Activated naive CD4-positive, alpha-beta T cell treated with anti-CD3 and anti-CD28 coated beads, Interleukin-2, amount 10 ng/mL, durations not matched to agents 7 days and 5 days (primary cell): ENCODE measurements around the gene GRIA1.

ENCODE experiments used
- CTCF ChIA-PET: fragments of 350-600 bp; sonication (Branson Sonifier 250); formaldehyde crosslinking; loops from one replicate; lab custom pipeline; 2021; ENCODE audit warnings: antibody characterized with exemption; lab: Charles Lee
- DNase-seq: peaks from one replicate; pipeline ENCODE4 v3.0.0-alpha.2; 2020
- H3K27ac Mint-ChIP-seq: one replicate; pipeline ENCODE4 v1.8.0; 2021; ENCODE audit warnings: mild to moderate bottlenecking, moderate library complexity, mixed read lengths
- H3K27me3 Mint-ChIP-seq: one replicate; pipeline ENCODE4 v1.8.0; 2021; ENCODE audit warnings: mild to moderate bottlenecking, mixed read lengths
- H3K36me3 Mint-ChIP-seq: one replicate; pipeline ENCODE4 v1.8.0; 2021; ENCODE audit warnings: mixed read lengths
- H3K4me1 Mint-ChIP-seq: one replicate; pipeline ENCODE4 v1.8.0; 2021; ENCODE audit warnings: mixed read lengths
- H3K4me3 Mint-ChIP-seq: one replicate; pipeline ENCODE4 v1.8.0; 2021; ENCODE audit warnings: mild to moderate bottlenecking, moderate library complexity, mixed read lengths
- H3K9me3 Mint-ChIP-seq: one replicate; pipeline ENCODE4 v1.8.0; 2021; ENCODE audit warnings: mixed read lengths

GRIA1 gene

DNA sequence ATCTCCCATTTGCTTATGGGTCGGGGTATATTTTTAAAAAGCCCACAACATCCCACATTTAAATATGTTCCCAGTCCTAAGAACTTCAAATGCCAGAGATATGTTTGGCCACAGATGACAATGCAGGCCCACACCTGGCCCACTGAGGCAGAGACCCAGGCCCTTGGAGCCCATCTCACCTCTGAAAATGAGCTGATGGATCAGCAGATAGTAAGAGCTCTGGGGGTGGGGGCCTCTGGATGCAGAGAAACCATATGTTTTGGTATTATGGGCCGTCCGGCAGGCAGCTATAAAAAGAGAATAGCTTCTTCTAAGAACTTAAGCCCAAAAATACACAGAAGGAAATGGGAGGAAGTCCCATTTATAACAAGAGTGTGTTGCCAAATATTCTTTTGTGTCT lies 256.0 kb downstream of the GRIA1 start:
- DNase-seq = no peak
- Mint-ChIP-seq H3K4me3 (no peak overlapping the region), H3K27me3 (no peaks in the 10 kb centered on the region), H3K4me1 (no peaks in the 10 kb centered on the region), H3K27ac (no peak overlapping the region), H3K9me3 (no peaks in the 10 kb centered on the region), H3K36me3 (no peaks in the 10 kb centered on the region)
- CTCF ChIA-PET = no interaction called here

DNA sequence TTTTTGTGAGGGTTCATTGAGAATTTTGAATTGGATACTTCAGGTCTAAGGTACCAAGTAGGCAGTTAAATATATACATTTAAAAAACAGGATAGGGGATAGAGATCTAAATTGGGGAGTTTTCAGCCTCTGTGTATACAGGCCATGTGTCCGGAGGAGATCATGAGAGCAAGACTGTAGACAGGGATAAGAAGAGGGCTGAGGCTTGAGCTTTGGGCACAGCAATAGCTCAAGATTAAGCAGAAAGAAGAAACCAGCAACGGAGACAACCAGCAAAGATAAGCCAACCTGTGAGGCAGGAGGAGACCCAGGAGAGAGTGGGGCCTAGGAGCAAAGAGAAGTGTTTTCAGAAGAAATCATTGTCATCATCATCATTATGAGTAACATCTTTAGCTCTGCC lies 258.4 kb downstream of the GRIA1 start:
- CTCF ChIA-PET = interaction anchor here (0.6 kb wide), 1 partner anchor 156 kb away, joined by 3 read pairs; no protein-coding TSS in a partner anchor
- no peaks in the 10 kb centered on the region for H3K36me3 Mint-ChIP-seq
- no peak for DNase-seq
- no peaks in the 10 kb centered on the region for H3K9me3 Mint-ChIP-seq
- H3K4me3 Mint-ChIP-seq = no peak overlapping the region
- H3K4me1 Mint-ChIP-seq = no peaks in the 10 kb centered on the region
- H3K27ac Mint-ChIP-seq = no peak overlapping the region
- H3K27me3 Mint-ChIP-seq = no peaks in the 10 kb centered on the region

DNA sequence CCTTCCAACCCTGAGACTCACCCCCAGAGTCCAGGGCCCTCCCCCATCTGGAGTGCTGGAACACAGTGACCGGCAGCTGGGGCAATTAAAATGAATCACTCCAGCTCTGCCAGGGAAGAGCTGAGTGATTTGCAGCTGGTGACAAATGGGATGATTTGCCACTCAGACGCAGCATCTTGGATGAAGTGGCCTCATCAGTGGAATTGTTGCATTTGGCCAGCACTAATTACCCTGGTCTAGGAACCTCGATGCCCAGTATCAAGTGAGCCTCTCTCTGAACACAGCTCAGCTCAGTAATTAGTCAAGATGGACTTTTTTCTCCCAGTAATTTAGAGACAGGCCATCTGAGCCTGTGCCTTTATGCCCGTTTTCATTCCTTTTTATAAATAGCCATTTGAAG lies 259.5 kb downstream of the GRIA1 start:
- no peak overlapping the region for H3K27ac Mint-ChIP-seq
- DNase-seq = no peak
- no peaks in the 10 kb centered on the region for H3K4me1 Mint-ChIP-seq
- H3K36me3 Mint-ChIP-seq = no peaks in the 10 kb centered on the region
- H3K27me3 Mint-ChIP-seq = no peaks in the 10 kb centered on the region
- no peaks in the 10 kb centered on the region for H3K9me3 Mint-ChIP-seq
- CTCF ChIA-PET = no interaction called here
- no peak overlapping the region for H3K4me3 Mint-ChIP-seq

DNA sequence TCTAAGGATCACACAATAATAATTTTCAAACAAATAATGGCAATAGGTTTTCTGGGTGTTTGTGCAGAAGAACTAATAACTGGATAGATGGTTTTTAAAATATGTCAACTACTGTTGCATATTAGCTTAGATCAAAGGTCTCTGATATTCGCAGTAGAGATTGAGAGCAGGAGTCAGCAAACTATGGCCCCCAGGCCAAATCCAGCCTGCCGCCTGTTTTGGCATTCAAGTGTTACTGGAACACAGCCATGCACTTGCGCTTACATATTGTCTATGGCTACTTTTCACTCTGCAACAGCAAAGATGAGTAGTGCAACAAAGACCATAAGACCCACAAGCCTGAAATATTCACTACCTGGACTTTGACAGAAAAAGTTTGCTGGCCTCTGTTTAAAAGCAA lies 260.8 kb downstream of the GRIA1 start:
- Mint-ChIP-seq H3K4me1 (no peaks in the 10 kb centered on the region), H3K27ac (no peak overlapping the region), H3K27me3 (no peaks in the 10 kb centered on the region), H3K9me3 (no peaks in the 10 kb centered on the region), H3K36me3 (no peaks in the 10 kb centered on the region), H3K4me3 (no peak overlapping the region)
- DNase-seq = no peak
- CTCF ChIA-PET = interaction anchor here (1.0 kb wide), 1 partner anchor 9 kb away, joined by 3 read pairs; no protein-coding TSS in a partner anchor

DNA sequence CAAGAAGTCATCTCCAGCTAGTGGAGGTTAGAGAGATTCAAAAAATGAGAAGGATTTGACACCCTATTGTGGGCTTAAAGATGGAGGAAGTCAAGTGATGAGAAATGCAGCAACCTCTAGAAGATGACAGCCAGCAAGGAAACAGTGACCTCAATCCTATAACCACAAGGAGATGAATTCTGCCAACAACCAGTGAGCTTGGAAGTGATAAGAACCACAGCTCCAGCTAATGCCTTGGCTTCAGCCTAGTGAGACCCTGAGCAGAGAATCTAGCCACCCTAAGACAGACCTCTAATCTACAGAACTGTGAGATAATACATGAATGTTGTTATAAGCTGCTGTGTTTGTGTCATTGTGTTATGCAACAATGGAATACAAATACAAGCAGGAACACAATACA lies 262.4 kb downstream of the GRIA1 start:
- no peak for DNase-seq
- no peaks in the 10 kb centered on the region for H3K9me3 Mint-ChIP-seq
- no peaks in the 10 kb centered on the region for H3K4me1 Mint-ChIP-seq
- no peaks in the 10 kb centered on the region for H3K27me3 Mint-ChIP-seq
- no peaks in the 10 kb centered on the region for H3K36me3 Mint-ChIP-seq
- CTCF ChIA-PET = no interaction called here
- no peak overlapping the region for H3K4me3 Mint-ChIP-seq
- no peak overlapping the region for H3K27ac Mint-ChIP-seq

DNA sequence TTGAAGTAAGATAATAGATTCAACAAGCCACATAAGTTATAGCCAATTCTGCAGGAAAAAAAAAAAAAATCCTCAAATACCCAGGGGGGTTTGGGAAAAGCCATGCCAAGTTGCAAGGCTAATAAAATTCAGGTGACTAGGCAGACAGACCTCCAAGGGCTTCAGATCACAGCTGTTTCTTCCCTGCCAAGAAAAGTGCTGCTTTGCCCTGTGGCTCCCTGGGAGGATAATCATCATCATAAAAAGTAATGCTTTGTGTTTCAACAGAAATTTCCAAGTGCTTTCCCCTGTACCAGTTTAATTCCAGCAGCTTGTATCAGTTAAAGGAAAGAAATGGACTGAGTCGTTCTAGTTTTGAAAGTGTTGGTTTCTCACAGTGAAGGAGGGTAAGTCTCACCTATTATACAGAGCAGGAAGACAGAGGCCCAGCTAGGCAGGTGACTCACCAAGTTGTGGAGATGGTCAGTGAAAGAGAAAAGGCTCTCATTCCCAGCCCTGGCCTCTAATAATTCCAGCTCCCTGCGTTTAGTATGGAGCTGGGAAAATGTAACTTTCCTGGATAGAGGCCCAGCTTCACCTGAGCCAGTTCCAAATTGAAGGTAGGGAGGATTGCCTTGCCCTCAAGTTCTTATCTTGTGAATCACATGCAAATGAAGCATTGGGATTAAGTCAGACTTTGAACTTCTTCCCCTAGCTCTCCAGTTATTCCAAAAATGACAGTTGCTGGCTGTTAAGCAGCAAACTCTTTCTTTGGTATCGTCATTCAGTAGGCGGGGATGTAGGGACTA lies 263.4 kb downstream of the GRIA1 start:
- Mint-ChIP-seq H3K9me3 (no peaks in the 10 kb centered on the region), H3K4me3 (no peak overlapping the region), H3K27ac (no peak overlapping the region), H3K36me3 (no peaks in the 10 kb centered on the region), H3K4me1 (no peaks in the 10 kb centered on the region), H3K27me3 (no peaks in the 10 kb centered on the region)
- CTCF ChIA-PET = no interaction called here
- no peak for DNase-seq

DNA sequence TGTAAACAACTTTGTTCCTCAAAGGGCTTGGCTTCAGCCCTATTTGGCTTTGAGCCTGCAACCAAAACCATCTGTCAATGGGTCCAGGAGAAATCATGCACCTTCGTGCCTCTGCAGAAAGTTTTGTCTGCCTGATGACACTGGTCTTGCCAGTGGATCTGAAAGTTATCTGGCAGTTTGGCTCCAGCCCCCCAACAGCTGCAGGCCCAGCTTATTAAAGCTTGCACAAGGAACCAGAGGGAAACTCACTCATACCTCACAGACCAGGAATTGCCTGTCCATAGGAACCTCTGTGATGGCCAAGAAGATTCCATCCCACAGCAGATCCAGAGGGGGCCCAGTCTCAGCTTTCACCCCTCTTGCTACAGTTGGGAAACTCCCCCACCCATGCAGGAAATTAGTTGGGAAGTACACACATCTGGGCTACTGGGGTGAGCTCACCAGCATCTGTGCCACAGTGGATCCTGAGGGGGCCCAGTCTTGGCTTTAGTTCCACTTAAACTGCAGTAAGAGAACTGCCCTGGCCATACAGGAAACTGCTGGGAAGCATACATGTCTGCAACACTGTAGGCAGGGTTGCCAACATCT lies 265.5 kb downstream of the GRIA1 start:
- Mint-ChIP-seq H3K4me1 (no peaks in the 10 kb centered on the region), H3K27ac (no peak overlapping the region), H3K36me3 (no peaks in the 10 kb centered on the region), H3K27me3 (no peaks in the 10 kb centered on the region), H3K9me3 (no peaks in the 10 kb centered on the region), H3K4me3 (no peak overlapping the region)
- DNase-seq = no peak
- CTCF ChIA-PET = interaction anchor here (0.6 kb wide), 1 partner anchor 103 kb away, joined by 3 read pairs; no protein-coding TSS in a partner anchor

DNA sequence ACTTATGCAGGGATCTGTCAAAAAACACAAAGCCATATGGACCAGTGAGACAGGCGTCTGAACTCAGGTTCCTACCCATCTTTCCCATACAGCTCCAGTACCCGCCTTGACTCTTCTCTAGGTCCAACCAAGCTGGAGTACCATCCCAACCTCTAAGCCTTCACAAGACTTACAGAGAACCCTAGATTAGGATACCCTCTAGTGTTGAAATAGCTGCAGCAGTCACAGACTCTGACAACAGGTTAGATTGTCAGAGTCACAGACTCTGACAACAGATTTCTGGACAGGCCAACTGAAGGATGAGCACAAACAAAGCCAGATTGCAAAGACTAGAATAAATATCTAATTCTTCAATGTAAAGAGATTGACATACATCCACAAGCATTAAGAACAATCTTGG lies 266.1 kb downstream of the GRIA1 start:
- no peak for DNase-seq
- Mint-ChIP-seq H3K27ac (no peak overlapping the region), H3K4me3 (no peak overlapping the region), H3K36me3 (no peaks in the 10 kb centered on the region), H3K27me3 (no peaks in the 10 kb centered on the region), H3K9me3 (no peaks in the 10 kb centered on the region), H3K4me1 (no peaks in the 10 kb centered on the region)
- CTCF ChIA-PET = no interaction called here

DNA sequence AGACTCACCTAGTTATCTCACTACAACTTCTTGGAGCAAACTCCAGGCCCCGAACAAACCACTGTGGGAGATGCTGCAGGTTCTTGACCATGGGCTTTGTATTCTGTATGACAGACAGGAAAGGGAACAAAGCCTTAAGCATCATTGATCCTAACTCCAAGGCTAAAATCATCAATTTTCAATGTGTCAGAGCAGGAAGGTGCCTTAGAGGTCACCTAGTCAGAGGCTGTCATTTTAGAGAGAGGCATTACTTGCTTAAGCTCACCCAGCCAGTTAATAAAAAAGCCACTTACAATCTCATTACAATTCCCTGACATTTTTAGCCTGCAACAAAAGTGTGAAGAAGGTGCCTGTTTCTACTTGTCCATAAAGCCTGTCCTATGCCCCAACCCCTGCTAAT lies 275.5 kb downstream of the GRIA1 start:
- H3K9me3 Mint-ChIP-seq = no peaks in the 10 kb centered on the region
- no peak overlapping the region for H3K27ac Mint-ChIP-seq
- CTCF ChIA-PET = no interaction called here
- DNase-seq = no peak
- H3K36me3 Mint-ChIP-seq = no peaks in the 10 kb centered on the region
- no peak overlapping the region for H3K4me3 Mint-ChIP-seq
- no peaks in the 10 kb centered on the region for H3K27me3 Mint-ChIP-seq
- H3K4me1 Mint-ChIP-seq = no peaks in the 10 kb centered on the region

DNA sequence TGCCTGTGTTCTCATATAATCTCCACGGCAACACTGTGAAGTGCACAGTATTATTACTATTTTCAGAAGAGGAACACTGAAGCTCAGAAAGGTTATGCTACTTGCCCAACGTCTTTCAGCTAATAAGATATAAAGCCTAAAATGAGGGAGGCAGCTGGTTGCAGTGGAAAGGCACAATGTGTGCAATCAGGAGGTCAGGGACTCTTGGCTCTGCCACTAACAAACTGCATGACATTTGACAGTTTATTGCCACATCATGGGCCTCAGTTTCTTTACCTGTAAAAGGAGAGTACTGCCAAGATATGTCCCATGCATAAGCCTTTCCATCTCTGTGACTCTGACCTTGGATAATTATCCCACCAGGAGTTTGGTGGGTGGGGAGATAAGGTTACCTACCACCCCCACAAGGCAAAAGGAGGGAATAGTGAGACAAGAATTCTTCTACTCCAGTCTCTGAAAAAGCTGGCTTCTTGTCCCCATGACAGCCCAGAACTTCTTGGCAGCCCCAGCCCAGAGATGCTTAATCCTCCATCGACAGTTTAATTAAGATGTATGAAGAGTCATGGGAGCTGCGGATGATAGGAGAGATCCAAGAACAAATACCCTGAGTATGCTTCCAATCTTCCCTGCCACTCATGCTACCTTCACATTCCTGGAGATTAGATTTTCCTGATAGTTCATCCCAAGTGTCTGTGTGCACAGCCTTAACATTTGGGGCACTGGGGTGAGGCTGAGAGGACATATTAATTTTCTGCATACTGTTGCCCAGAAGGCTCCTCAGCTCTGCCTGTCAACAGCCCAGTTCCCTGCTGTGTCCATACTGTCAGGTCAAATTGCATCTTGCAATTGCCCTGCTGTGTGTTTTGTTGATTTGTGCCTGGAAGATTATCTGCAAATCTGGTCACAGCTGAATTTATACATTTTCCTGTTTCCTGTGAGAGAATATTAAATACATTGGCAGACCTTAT lies 277.0 kb downstream of the GRIA1 start:
- Mint-ChIP-seq H3K36me3 (no peaks in the 10 kb centered on the region), H3K4me1 (no peaks in the 10 kb centered on the region), H3K9me3 (no peaks in the 10 kb centered on the region), H3K4me3 (no peak overlapping the region), H3K27ac (no peak overlapping the region), H3K27me3 (no peaks in the 10 kb centered on the region)
- CTCF ChIA-PET = no interaction called here
- no peak for DNase-seq

DNA sequence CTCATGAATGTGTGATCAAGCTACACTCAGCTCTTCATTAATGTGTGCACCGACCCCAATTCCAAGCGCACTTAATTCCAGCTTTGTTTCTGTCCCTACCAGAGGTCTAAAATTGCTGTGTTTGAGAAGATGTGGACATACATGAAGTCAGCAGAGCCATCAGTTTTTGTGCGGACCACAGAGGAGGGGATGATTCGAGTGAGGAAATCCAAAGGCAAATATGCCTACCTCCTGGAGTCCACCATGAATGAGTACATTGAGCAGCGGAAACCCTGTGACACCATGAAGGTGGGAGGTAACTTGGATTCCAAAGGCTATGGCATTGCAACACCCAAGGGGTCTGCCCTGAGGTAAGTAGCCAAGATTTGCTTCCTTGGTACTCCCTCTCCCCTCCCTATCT lies 279.6 kb downstream of the GRIA1 start:
- H3K36me3 Mint-ChIP-seq = no peaks in the 10 kb centered on the region
- no peaks in the 10 kb centered on the region for H3K9me3 Mint-ChIP-seq
- CTCF ChIA-PET = no interaction called here
- H3K27me3 Mint-ChIP-seq = no peaks in the 10 kb centered on the region
- DNase-seq = no peak
- no peak overlapping the region for H3K4me3 Mint-ChIP-seq
- no peaks in the 10 kb centered on the region for H3K4me1 Mint-ChIP-seq
- H3K27ac Mint-ChIP-seq = no peak overlapping the region

DNA sequence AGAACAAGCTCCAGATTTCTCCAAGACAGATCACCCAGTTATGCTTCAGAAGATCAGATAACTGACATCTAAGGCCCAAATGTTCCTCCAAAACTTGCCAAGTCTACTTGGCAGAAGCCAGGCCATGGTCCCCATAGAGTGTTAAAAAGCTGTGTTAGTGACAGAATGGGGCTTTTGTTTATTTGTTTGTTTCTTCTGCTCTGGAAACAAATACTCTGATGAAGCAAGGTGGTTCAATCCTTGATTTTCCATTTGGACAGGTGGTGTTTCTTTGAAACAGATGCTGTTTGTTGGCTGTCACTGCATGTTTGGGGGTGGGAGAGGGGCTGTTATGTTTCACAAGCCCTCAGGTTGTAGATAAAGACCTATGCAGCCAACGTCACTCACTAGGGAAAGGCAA lies 284.2 kb downstream of the GRIA1 start:
- H3K36me3 Mint-ChIP-seq = no peaks in the 10 kb centered on the region
- no peak for DNase-seq
- H3K4me1 Mint-ChIP-seq = no peaks in the 10 kb centered on the region
- no peaks in the 10 kb centered on the region for H3K27me3 Mint-ChIP-seq
- no peak overlapping the region for H3K27ac Mint-ChIP-seq
- no peak overlapping the region for H3K4me3 Mint-ChIP-seq
- CTCF ChIA-PET = no interaction called here
- no peaks in the 10 kb centered on the region for H3K9me3 Mint-ChIP-seq

DNA sequence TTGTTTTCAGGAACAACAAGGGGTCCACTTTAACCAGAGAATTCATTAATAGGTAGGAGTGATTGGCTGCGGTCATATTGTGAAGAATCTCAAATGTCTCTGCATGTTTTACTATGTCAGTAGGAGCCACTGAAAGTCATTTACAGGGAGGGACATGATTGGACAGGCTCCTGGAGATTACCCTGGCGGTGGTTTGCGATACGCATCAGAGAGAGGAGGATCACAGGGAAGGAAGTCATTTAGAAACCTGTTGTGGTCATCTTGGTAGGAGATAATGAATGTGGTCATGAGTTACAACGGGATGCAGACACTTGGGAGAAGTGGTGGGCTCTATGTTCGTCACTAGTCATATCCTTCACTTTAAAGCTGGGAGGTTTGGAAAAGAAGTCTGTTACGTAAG lies 285.5 kb downstream of the GRIA1 start:
- no peak for DNase-seq
- no peaks in the 10 kb centered on the region for H3K27me3 Mint-ChIP-seq

More for the DNA sequence above, 285.5 kb downstream of the GRIA1 start:
- H3K36me3 Mint-ChIP-seq = no peaks in the 10 kb centered on the region
- H3K4me3 Mint-ChIP-seq = no peak overlapping the region
- CTCF ChIA-PET = no interaction called here
- no peaks in the 10 kb centered on the region for H3K9me3 Mint-ChIP-seq
- no peak overlapping the region for H3K27ac Mint-ChIP-seq
- H3K4me1 Mint-ChIP-seq = no peaks in the 10 kb centered on the region
